Endothelial cell of umbilical vein (primary cell): ENCODE results near the gene MSANTD3. TPM values are rescaled to one million over a fixed set of nuclear protein-coding genes. Genes with fewer than 3 reads are reported as not detected.

Source experiments
- BruUV-seq: library from RNA; stranded (reverse); fragments of 400-500 nt; replicated peaks from 2 replicates; lab custom pipeline; 2021; lab: Mats Ljungman, UMichigan
- CTCF ChIA-PET: fragments of 300-600, 350-600 bp; sonication (Branson Sonifier 250); formaldehyde crosslinking; loops from one replicate; lab custom pipeline; 2021; ENCODE audit warnings: antibody characterized with exemption, inconsistent platforms; lab: Charles Lee
- POLR2A ChIA-PET: fragments of 300-600, 350-600 bp; sonication (Branson Sonifier 250); formaldehyde crosslinking; loops from one replicate; lab custom pipeline; 2021; ENCODE audit warnings: antibody characterized with exemption, inconsistent platforms; lab: Charles Lee
- DNase-seq: peaks from one replicate; pipeline ENCODE4 v3.0.0-alpha.2; 2011; ENCODE audit warnings: low read depth, low spot score
- FAIRE-seq: peaks from 2 replicates; lab custom pipeline; 2011; peaks lifted over from hg19 to GRCh38; lab: Jason Lieb, UNC
- H2AFZ ChIP-seq: 2 replicates; pipeline ENCODE4 v1.6.0; 2012; ENCODE audit warnings: low read depth, low read length, control low read depth, inconsistent platforms
- H3K27ac ChIP-seq: 2 replicates; pipeline ENCODE4 v1.5.1; 2011; ENCODE audit warnings: low read depth, mild to moderate bottlenecking, control low read depth, low read length, moderate library complexity; ENCODE audit not compliant: insufficient read depth
- H3K27me3 ChIP-seq, 2 experiments: 2 replicates each; pipeline versions ENCODE4 v1.6.0 to v1.6.1; 2011; ENCODE audit warnings: low read length in 2 of 2, mixed read lengths in 1 of 2; ENCODE audit not compliant: control insufficient read depth in 2 of 2, insufficient read depth in 2 of 2
- H3K36me3 ChIP-seq, 2 experiments: 2 replicates in 1 of 2; 3 replicates in 1 of 2; pipeline ENCODE4 v1.5.1; 2011; ENCODE audit warnings: low read length in 2 of 2, mild to moderate bottlenecking in 1 of 2, moderate library complexity in 1 of 2; ENCODE audit not compliant: control insufficient read depth in 2 of 2, insufficient read depth in 2 of 2; ENCODE audit errors: extremely low read depth in 1 of 2
- H3K4me1 ChIP-seq: 3 replicates; pipeline ENCODE4 v1.5.1; 2011; ENCODE audit warnings: mild to moderate bottlenecking, low read length; ENCODE audit not compliant: control insufficient read depth, insufficient read depth; ENCODE audit errors: extremely low read depth
- H3K4me2 ChIP-seq: 2 replicates; pipeline ENCODE4 v1.6.1; 2011; ENCODE audit warnings: low read length, control low read depth, mixed read lengths; ENCODE audit not compliant: insufficient read depth
- H3K4me3 ChIP-seq, 3 experiments: fragments of 200-600 bp in 1 of 3; sonication (generic), shearing (Covaris generic) in 1 of 3; replicated peaks in 1 of 3; 2 replicates each; pipeline ENCODE4 v1.5.1; 2011 to 2016; ENCODE audit warnings: control low read depth in 3 of 3, low read length in 3 of 3, mild to moderate bottlenecking in 2 of 3, inconsistent platforms in 1 of 3, low read depth in 1 of 3, moderate library complexity in 1 of 3; ENCODE audit not compliant: insufficient read depth in 1 of 3
- H3K79me2 ChIP-seq: 2 replicates; pipeline ENCODE4 v1.6.0; 2012; ENCODE audit warnings: low read length, inconsistent platforms; ENCODE audit not compliant: control insufficient read depth, insufficient read depth
- H3K9ac ChIP-seq: replicated peaks from 2 replicates; pipeline ENCODE3; 2011; ENCODE audit warnings: low read length, control low read depth; ENCODE audit not compliant: insufficient read depth; ENCODE audit errors: extremely low read depth
- H3K9me1 ChIP-seq: replicated peaks from 3 replicates; pipeline ENCODE4 v1.6.0; 2011; ENCODE audit warnings: mild to moderate bottlenecking, low read length; ENCODE audit not compliant: control insufficient read depth, insufficient read depth; ENCODE audit errors: extremely low read depth
- H3K9me3 ChIP-seq: replicated peaks from 2 replicates; pipeline ENCODE4 v1.5.1; 2012; ENCODE audit warnings: low read length, inconsistent platforms; ENCODE audit not compliant: control insufficient read depth, insufficient read depth
- H4K20me1 ChIP-seq: replicated peaks from 2 replicates; pipeline ENCODE3; 2011; ENCODE audit warnings: mild to moderate bottlenecking, low read length; ENCODE audit not compliant: control insufficient read depth, insufficient read depth; ENCODE audit errors: extremely low read depth
- EZH2 ChIP-seq: IDR thresholded peaks from 2 replicates; pipeline ENCODE4 v1.6.1; 2012; ENCODE audit warnings: borderline replicate concordance, low read depth, mild to moderate bottlenecking, moderate library complexity, low read length, inconsistent platforms; ENCODE audit not compliant: severe bottlenecking
- FOS ChIP-seq: IDR thresholded peaks from 2 replicates; pipeline ENCODE4 v1.6.1; 2011; ENCODE audit warnings: mild to moderate bottlenecking, low read length, moderate library complexity, borderline replicate concordance; ENCODE audit not compliant: insufficient read depth
- GATA2 ChIP-seq: IDR thresholded peaks from 2 replicates; pipeline ENCODE4 v1.7.0; 2011; ENCODE audit warnings: low read depth, mild to moderate bottlenecking, moderate library complexity, mixed read lengths, low read length; ENCODE audit not compliant: insufficient read length, insufficient read depth
- JUN ChIP-seq: IDR thresholded peaks from 2 replicates; pipeline ENCODE4 v1.6.1; 2011; ENCODE audit warnings: borderline replicate concordance, low read depth; ENCODE audit not compliant: insufficient read length, insufficient read depth
- MAX ChIP-seq: IDR thresholded peaks from 2 replicates; pipeline ENCODE4 v1.6.1; 2011; ENCODE audit not compliant: insufficient read depth, insufficient read length
- MYC ChIP-seq: IDR thresholded peaks from one replicate; pipeline ENCODE4 v1.6.1; 2011; ENCODE audit warnings: mild to moderate bottlenecking, low read depth, low read length
- POLR2A ChIP-seq: IDR thresholded peaks from 2 replicates; pipeline ENCODE4 v1.6.1; 2012; ENCODE audit warnings: low read depth, mild to moderate bottlenecking, control low read depth, low read length
- POLR2AphosphoS5 ChIP-seq: IDR thresholded peaks from 2 replicates; pipeline ENCODE4 v1.6.1; 2012; ENCODE audit warnings: low read depth, mild to moderate bottlenecking, control low read depth, low read length, moderate library complexity; ENCODE audit not compliant: insufficient read depth
- dilution Hi-C: fragments of 300-500 bp; cut with MboI; formaldehyde crosslinking; loops from one replicate; pipeline ENCODE4 v1.15.0; 2019; ENCODE audit warnings: low sequenced_read_pairs; ENCODE audit not compliant: extremely low pct_ligation_motif_present
- intact Hi-C: fragments of 100-400 bp; cut with micrococcal nuclease; formaldehyde crosslinking; loops from one replicate; pipeline ENCODE4 v1.10.0; 2022
- polyA plus RNA-seq, 4 experiments: library from polyadenylated mRNA; depleted of rRNA in 3 of 4; stranded (reverse) in 3 of 4; unstranded in 1 of 4; fragments of >200 nt; gene quantifications; 2 replicates each; pipeline versions ENCODE4 v1.2.1 to v1.2.3, GENCODE V29; 2011 to 2012; ENCODE audit warnings: missing spikeins in 1 of 4
- total RNA-seq: library from RNA; stranded (reverse); gene quantifications from 2 replicates; pipeline ENCODE4 v1.2.3, GENCODE V29; 2021
- TF ChIP-seq, protein P1 (sequence below), 2 donors: IDR thresholded peaks; 1 replicate in 1 of 2; 2 replicates in 1 of 2; pipeline ENCODE4 v1.5.1; 2011; ENCODE audit warnings: low read length in 2 of 2, mild to moderate bottlenecking in 2 of 2, moderate library complexity in 2 of 2, control low read depth in 1 of 2, inconsistent platforms in 1 of 2, low read depth in 1 of 2; ENCODE audit not compliant: insufficient read depth in 1 of 2; ENCODE audit errors: extremely low read depth in 1 of 2

MSANTD3 gene
- total and polyA plus RNA-seq, 2 donors (not counting 3 experiments of a cell fraction or from before 2014, with no cell fraction given): 31.3 to 88.5 TPM

DNA sequence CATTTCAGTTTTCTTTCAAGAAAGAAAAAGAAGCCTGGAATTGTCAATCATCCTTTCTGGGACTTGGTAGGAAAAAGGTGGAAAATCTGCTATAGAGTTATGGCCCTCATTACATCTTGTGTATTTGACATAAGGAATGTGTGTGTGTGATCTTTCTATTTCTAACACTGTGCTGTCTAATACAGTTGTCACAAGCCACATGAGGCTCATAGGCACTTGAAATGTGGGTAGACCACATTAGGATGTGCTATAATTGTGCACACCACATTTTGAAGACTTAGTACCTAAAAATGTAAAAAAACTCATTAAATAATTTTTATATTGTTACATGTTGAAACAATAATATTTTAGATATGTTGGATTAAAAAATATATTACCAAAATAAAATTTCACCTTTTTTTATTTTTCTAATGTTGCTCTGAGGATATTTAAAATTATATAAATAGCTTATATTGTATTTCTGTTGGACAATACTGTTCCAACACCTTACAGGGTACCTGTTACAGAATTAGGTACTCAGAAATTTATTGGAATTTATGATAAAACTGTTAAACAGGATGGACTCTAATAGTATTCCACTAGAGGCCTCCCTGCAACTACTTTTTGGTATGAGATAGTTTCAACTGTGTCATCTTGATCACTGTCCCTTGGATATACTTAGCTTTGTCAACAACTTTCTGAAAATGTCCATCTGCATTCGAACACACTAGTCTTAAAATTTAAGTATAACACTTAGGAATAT is 18.4 kb downstream of the MSANTD3 start:
- FAIRE-seq (no peak), DNase-seq (no peak)
- H3K4me2 ChIP-seq: no peak overlapping the region
- no peaks in the 10 kb centered on the region for H3K9me3 ChIP-seq
- no TSS peak for BruUV-seq
- no peak overlapping the region for H3K27ac ChIP-seq
- H2AFZ ChIP-seq: no peak overlapping the region
- POLR2A ChIA-PET: no interaction called here
- H3K79me2 ChIP-seq: peaks cover 89% of the 10 kb centered on the region
- no peaks in the 10 kb centered on the region for H3K9me1 ChIP-seq
- peaks cover 9% of the 10 kb centered on the region for H4K20me1 ChIP-seq
- intact Hi-C loops (no loop called here), dilution Hi-C loops (loop anchor here (25.0 kb wide), 1 partner anchor 108 kb away; no protein-coding TSS in a partner anchor)
- peaks cover 2 to 12% of the 10 kb centered on the region in 2 experiments for H3K36me3 ChIP-seq
- no peak overlapping the region for H3K4me3 ChIP-seq
- CTCF ChIA-PET: interaction anchor here (0.6 to 0.8 kb wide), 2 partner anchors 27 to 149 kb away, joined by 3 to 4 read pairs; partner anchors contain the start of gene TMEFF1
- no peaks in the 10 kb centered on the region for H3K27me3 ChIP-seq
- H3K4me1 ChIP-seq: peaks cover 10% of the 10 kb centered on the region
- no peak for TF ChIP-seq POLR2A
- TF ChIP-seq EZH2: no peak
- TF ChIP-seq GATA2: no peak
- TF ChIP-seq POLR2AphosphoS5: no peak
- TF ChIP-seq, protein P1, sequence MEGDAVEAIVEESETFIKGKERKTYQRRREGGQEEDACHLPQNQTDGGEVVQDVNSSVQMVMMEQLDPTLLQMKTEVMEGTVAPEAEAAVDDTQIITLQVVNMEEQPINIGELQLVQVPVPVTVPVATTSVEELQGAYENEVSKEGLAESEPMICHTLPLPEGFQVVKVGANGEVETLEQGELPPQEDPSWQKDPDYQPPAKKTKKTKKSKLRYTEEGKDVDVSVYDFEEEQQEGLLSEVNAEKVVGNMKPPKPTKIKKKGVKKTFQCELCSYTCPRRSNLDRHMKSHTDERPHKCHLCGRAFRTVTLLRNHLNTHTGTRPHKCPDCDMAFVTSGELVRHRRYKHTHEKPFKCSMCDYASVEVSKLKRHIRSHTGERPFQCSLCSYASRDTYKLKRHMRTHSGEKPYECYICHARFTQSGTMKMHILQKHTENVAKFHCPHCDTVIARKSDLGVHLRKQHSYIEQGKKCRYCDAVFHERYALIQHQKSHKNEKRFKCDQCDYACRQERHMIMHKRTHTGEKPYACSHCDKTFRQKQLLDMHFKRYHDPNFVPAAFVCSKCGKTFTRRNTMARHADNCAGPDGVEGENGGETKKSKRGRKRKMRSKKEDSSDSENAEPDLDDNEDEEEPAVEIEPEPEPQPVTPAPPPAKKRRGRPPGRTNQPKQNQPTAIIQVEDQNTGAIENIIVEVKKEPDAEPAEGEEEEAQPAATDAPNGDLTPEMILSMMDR (IDR thresholded peaks at IDR 0.05; ENCODE audit: extremely low read depth in 1 of 2, insufficient read depth in 1 of 2, low read depth in 1 of 2, low read length in 2 of 2): no peak
- no peak for TF ChIP-seq JUN
- TF ChIP-seq MYC: no peak
- no peak for TF ChIP-seq MAX
- TF ChIP-seq FOS: no peak
- no peak overlapping the region for H3K9ac ChIP-seq
